HCT116 (cell line): ENCODE measurements around the gene MRPS33.

ENCODE experiments used
- CEBPB ChIP-seq: IDR thresholded peaks from 2 replicates; pipeline ENCODE4 v1.6.1; 2012; ENCODE audit warnings: low read depth
- POLR2A ChIP-seq: IDR thresholded peaks from 2 replicates; pipeline ENCODE4 v1.7.0; 2011; ENCODE audit warnings: borderline replicate concordance; ENCODE audit not compliant: insufficient read depth, insufficient read length; ENCODE audit errors: extremely low read depth
- POLR2AphosphoS5 ChIP-seq: IDR thresholded peaks from 2 replicates; pipeline ENCODE4 v1.6.1; 2011; ENCODE audit warnings: mild to moderate bottlenecking, low read depth, low read length, moderate library complexity
- SP1 ChIP-seq: IDR thresholded peaks from 2 replicates; pipeline ENCODE4 v1.6.1; 2012; ENCODE audit warnings: low read depth
- YY1 ChIP-seq: IDR thresholded peaks from 2 replicates; pipeline ENCODE4 v1.6.1; 2011; ENCODE audit warnings: low read length, low read depth, moderate library complexity, mild to moderate bottlenecking; ENCODE audit not compliant: insufficient replicate concordance; ENCODE audit errors: extremely low read depth

- TF ChIP-seq YY1, result no peak
- TF ChIP-seq POLR2A, result no peak
- TF ChIP-seq SP1, result no peak
- no peak for TF ChIP-seq POLR2AphosphoS5
- no peak for TF ChIP-seq CEBPB
These were observed 38.9 kb upstream of the MRPS33 start for GRCh38 chr7:141053626-141054025.
